HepG2 (cell line): ENCODE results near the gene POLL. TPM values are rescaled to one million over a fixed set of nuclear protein-coding genes. Genes with fewer than 3 reads are reported as not detected.

Experiments used
- FOXK1 ChIP-seq: sonication (generic); formaldehyde crosslinking; IDR thresholded peaks from 2 replicates; pipeline ENCODE4 v1.4.0; 2020; ENCODE audit warnings: low read depth, missing genetic modification reagents, borderline replicate concordance
- HNF4A ChIP-seq: sonication (generic); formaldehyde crosslinking; IDR thresholded peaks from 2 replicates; pipeline ENCODE4 v1.4.0; 2020; ENCODE audit warnings: missing genetic modification reagents
- MAZ ChIP-seq, 2 experiments: sonication (generic) in 1 of 2; formaldehyde crosslinking in 1 of 2; IDR thresholded peaks; 2 replicates each; pipeline versions ENCODE4 v1.5.0 to v1.6.1; 2012 to 2020; ENCODE audit warnings: low read depth in 2 of 2, mild to moderate bottlenecking in 2 of 2, borderline replicate concordance in 1 of 2, improper control_type of control experiment in 1 of 2, low read length in 1 of 2, missing genetic modification reagents in 1 of 2, moderate library complexity in 1 of 2
- NCOA1 ChIP-seq: sonication (generic); formaldehyde crosslinking; IDR thresholded peaks from 2 replicates; pipeline ENCODE4 v1.9.0; 2021; ENCODE audit warnings: missing genetic modification reagents
- PLRG1 ChIP-seq: fragments of 450-650 bp; conservative IDR thresholded peaks from 2 replicates; pipeline ENCODE4 v1.6.1; 2016
- RFXANK ChIP-seq: IDR thresholded peaks from 2 replicates; pipeline ENCODE4 v1.6.1; 2016
- RFXAP ChIP-seq: sonication (generic); formaldehyde crosslinking; IDR thresholded peaks from 2 replicates; pipeline ENCODE4 v1.4.0; 2020; ENCODE audit warnings: missing genetic modification reagents, borderline replicate concordance
- SNAPC4 ChIP-seq: sonication (generic); formaldehyde crosslinking; IDR thresholded peaks from 2 replicates; pipeline ENCODE4 v1.4.0; 2020; ENCODE audit warnings: mild to moderate bottlenecking, missing genetic modification reagents
- ZBTB2 ChIP-seq: sonication (generic); formaldehyde crosslinking; IDR thresholded peaks from 2 replicates; pipeline ENCODE4 v1.8.0; 2022; ENCODE audit warnings: low read depth, missing genetic modification reagents
- ZBTB37 ChIP-seq: sonication (generic); formaldehyde crosslinking; IDR thresholded peaks from 2 replicates; pipeline ENCODE4 v1.4.0; 2020; ENCODE audit warnings: mild to moderate bottlenecking, missing genetic modification reagents
- ZNF280B ChIP-seq: sonication (generic); formaldehyde crosslinking; IDR thresholded peaks from 2 replicates; pipeline ENCODE4 v1.5.0; 2020; ENCODE audit warnings: missing genetic modification reagents, mild to moderate bottlenecking, borderline replicate concordance
- ZNF281 ChIP-seq: sonication (generic); formaldehyde crosslinking; IDR thresholded peaks from 2 replicates; pipeline ENCODE4 v1.4.0; 2020; ENCODE audit warnings: missing genetic modification reagents, borderline replicate concordance
- ZNF382 ChIP-seq: sonication (generic); formaldehyde crosslinking; IDR thresholded peaks from 2 replicates; pipeline ENCODE4 v1.5.0; 2020; ENCODE audit warnings: missing genetic modification reagents, mild to moderate bottlenecking, borderline replicate concordance
- ZNF83 ChIP-seq: sonication (generic); formaldehyde crosslinking; IDR thresholded peaks from 2 replicates; pipeline ENCODE4 v1.4.0; 2020; ENCODE audit warnings: missing genetic modification reagents, mild to moderate bottlenecking, borderline replicate concordance
- polyA plus RNA-seq, 8 experiments: library from polyadenylated mRNA; depleted of rRNA in 3 of 8; stranded (reverse) in 7 of 8; unstranded in 1 of 8; fragments of >200 nt; fragmentation: Illumina TruSeq in 4 of 8; extraction: Trizol in 4 of 8; gene quantifications; 2 replicates each; pipeline versions ENCODE4 v1.2.1 to v1.2.3, GENCODE V29; 2011 to 2016; ENCODE audit warnings: low read depth in 4 of 8, missing spikeins in 1 of 8, mixed read lengths in 1 of 8; ENCODE audit not compliant: insufficient read depth in 1 of 8
- total RNA-seq, 5 experiments: library from RNA; depleted of rRNA; stranded (reverse); fragments of >200 nt; fragmentation: Illumina TruSeq; extraction: Trizol; gene quantifications; 2 replicates each; pipeline ENCODE4 v1.2.3, GENCODE V29; 2016; ENCODE audit warnings: low read depth in 1 of 5

Gene POLL
- total and polyA plus RNA-seq, 2 of the 13 experiments (the other 11 are each of a cell fraction or from before 2014, with no cell fraction given) = 13.8 to 19.1 TPM

- 0 out of 2 replicates have a peak, but pooled peaks have one; percentile 19 for TF ChIP-seq MAZ (IDR thresholded peaks at IDR 0.05; ENCODE audit: borderline replicate concordance, low read depth, low read length)
- TF ChIP-seq MAZ (CRISPR knock-in tag; IDR thresholded peaks at IDR 0.05; ENCODE audit: low read depth) = peak; percentile 41; the same call in 1 of the 2 replicates
- no peak for TF ChIP-seq NCOA1 (CRISPR knock-in tag)
- no peak for TF ChIP-seq RFXANK (CRISPR knock-in tag)
- TF ChIP-seq HNF4A (CRISPR knock-in tag) = no peak
- no peak for TF ChIP-seq ZBTB37 (CRISPR knock-in tag)
- TF ChIP-seq SNAPC4 (CRISPR knock-in tag) = 0 out of 2 replicates have a peak, but pooled peaks have one; percentile 31
- TF ChIP-seq ZNF281 (CRISPR knock-in tag) = peak; percentile 63; the same call in 1 of the 2 replicates
- no peak for TF ChIP-seq ZNF280B
- no peak for TF ChIP-seq FOXK1
- TF ChIP-seq ZNF382 (CRISPR knock-in tag) = no peak
- no peak for TF ChIP-seq RFXAP
- TF ChIP-seq ZBTB2 (CRISPR knock-in tag) = no peak
- TF ChIP-seq PLRG1 = no peak
- TF ChIP-seq ZNF83 = no peak
Observed at GRCh38 chr10:101569622-101570427, 18.2 kb downstream of the POLL start (continued).
